Measurements from ENCODE around the gene CHRND.

Gene CHRND

GRCh38 chr2:232577841-232578240 lies 51.9 kb downstream of the CHRND start:
- no peak for DNase-seq

- DNase-seq = no peak
Observed at GRCh38 chr2:232578626-232579025, 52.7 kb downstream of the CHRND start.

- DNase-seq = no peak
Observed at GRCh38 chr2:232580648-232580981, 54.7 kb downstream of the CHRND start.

- DNase-seq = no peak
Observed at GRCh38 chr2:232581725-232582124, 55.8 kb downstream of the CHRND start.

GRCh38 chr2:232584238-232584637 lies 58.3 kb downstream of the CHRND start:
- DNase-seq = no peak

Measured in NCI-H1105 treated with DMSO at 0.1 percent for 48 hours (cell line).